ENCODE measurements around the gene PAX5.

PAX5 gene

GRCh38 chr9:36928210-36928609 is 105.9 kb downstream of the PAX5 start:
- TF ChIP-seq CREB1 (IDR thresholded peaks at IDR 0.05; ENCODE audit: low read depth) (no peak), FOXM1 (IDR thresholded peaks at IDR 0.05; ENCODE audit: borderline replicate concordance, low read depth) (no peak), TAF1 (IDR thresholded peaks at IDR 0.05; ENCODE audit: low read depth) (no peak), ZBTB7A (IDR thresholded peaks at IDR 0.05; ENCODE audit: low read depth) (no peak), CEBPB (IDR thresholded peaks at IDR 0.05) (no peak), TEAD4 (IDR thresholded peaks at IDR 0.05) (no peak), USF1 (IDR thresholded peaks at IDR 0.05) (no peak), TCF12 (IDR thresholded peaks at IDR 0.05; ENCODE audit: low read depth) (no peak), YY1 (IDR thresholded peaks at IDR 0.05; ENCODE audit: low read depth) (no peak), RAD21 (IDR thresholded peaks at IDR 0.05; ENCODE audit: low read depth) (no peak), EGR1 (IDR thresholded peaks at IDR 0.05) (no peak), EP300 (IDR thresholded peaks at IDR 0.05; ENCODE audit: borderline replicate concordance) (no peak), REST (IDR thresholded peaks at IDR 0.05; ENCODE audit: low read depth) (no peak), NFIC (IDR thresholded peaks at IDR 0.05) (no peak)
- TF ChIP-seq, protein P1, sequence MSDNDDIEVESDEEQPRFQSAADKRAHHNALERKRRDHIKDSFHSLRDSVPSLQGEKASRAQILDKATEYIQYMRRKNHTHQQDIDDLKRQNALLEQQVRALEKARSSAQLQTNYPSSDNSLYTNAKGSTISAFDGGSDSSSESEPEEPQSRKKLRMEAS (IDR thresholded peaks at IDR 0.05) = no peak

DNA sequence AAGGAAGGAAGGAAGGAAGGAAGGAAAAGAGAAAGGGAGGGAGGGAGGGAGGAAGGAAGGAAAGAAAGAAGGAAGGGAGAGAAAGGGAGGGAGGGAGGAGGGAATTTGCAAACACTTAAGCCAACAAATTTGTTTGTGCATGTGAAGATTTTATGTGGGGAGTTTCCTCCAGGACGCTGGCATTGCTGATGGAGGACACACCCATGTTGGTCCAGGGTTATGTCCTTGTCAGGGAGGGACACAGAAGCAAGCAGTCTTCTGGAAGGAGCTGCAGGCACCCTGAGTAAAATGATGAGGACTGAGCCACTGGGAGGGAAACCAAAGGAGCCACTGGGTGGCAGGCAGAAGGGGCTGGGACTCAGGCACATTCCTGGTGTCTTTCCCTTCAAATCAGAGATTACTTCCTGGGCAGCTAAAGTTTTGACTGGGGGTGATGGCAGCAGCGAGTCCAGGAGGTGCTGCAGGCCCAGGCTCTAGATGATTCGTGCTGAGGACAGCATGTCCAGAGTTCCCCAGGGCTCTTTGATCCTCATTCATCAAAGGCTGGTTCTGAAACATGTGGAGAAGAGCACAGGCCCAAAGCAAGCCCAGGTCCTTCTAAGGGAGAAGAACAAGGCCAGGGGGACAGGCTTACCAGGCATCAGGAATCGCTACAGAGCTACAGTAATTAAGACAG is 109.2 kb downstream of the PAX5 start:
- TF ChIP-seq TEAD4 (IDR thresholded peaks at IDR 0.05) (no peak), CEBPB (IDR thresholded peaks at IDR 0.05) (no peak), ZBTB7A (IDR thresholded peaks at IDR 0.05; ENCODE audit: low read depth) (no peak), YY1 (IDR thresholded peaks at IDR 0.05; ENCODE audit: low read depth) (no peak), REST (IDR thresholded peaks at IDR 0.05; ENCODE audit: low read depth) (no peak), FOXM1 (IDR thresholded peaks at IDR 0.05; ENCODE audit: borderline replicate concordance, low read depth) (no peak), NFIC (IDR thresholded peaks at IDR 0.05) (no peak), USF1 (IDR thresholded peaks at IDR 0.05) (no peak), CREB1 (IDR thresholded peaks at IDR 0.05; ENCODE audit: low read depth) (no peak), TCF12 (IDR thresholded peaks at IDR 0.05; ENCODE audit: low read depth) (no peak), RAD21 (IDR thresholded peaks at IDR 0.05; ENCODE audit: low read depth) (no peak), EGR1 (IDR thresholded peaks at IDR 0.05) (no peak), EP300 (IDR thresholded peaks at IDR 0.05; ENCODE audit: borderline replicate concordance) (no peak), TAF1 (IDR thresholded peaks at IDR 0.05; ENCODE audit: low read depth) (no peak)
- TF ChIP-seq, protein P1 (IDR thresholded peaks at IDR 0.05) = no peak

DNA sequence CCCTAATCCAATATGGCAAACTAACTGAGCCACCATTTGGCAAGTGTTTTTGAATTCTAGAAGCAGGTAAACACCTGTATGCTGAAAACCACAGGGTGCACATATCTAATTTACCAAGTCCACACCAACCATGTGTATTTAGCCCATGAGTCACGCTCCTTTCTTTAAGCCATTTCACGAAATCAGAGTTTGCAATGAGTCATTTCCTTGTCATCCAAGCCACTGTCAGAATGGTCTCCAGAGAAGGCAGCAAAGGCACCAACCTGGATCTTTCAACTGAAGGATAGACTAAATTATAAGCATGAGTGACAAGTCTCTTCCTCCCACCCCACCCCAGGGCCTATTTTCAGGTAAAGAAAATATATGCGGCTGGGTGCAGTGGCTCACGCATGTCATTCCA is 110.0 kb downstream of the PAX5 start:
- TF ChIP-seq NFIC (IDR thresholded peaks at IDR 0.05) (peak; percentile 37; the same call in 1 of the 2 replicates), TCF12 (IDR thresholded peaks at IDR 0.05; ENCODE audit: low read depth) (peak; percentile 39; the same call in 1 of the 2 replicates), REST (IDR thresholded peaks at IDR 0.05; ENCODE audit: low read depth) (no peak)
- TF ChIP-seq, protein P1 (IDR thresholded peaks at IDR 0.05) = peak; percentile 74

- TF ChIP-seq NFIC (IDR thresholded peaks at IDR 0.05) (no peak), TEAD4 (IDR thresholded peaks at IDR 0.05) (no peak), TCF12 (IDR thresholded peaks at IDR 0.05; ENCODE audit: low read depth) (no peak), CREB1 (IDR thresholded peaks at IDR 0.05; ENCODE audit: low read depth) (no peak), YY1 (IDR thresholded peaks at IDR 0.05; ENCODE audit: low read depth) (no peak), RAD21 (IDR thresholded peaks at IDR 0.05; ENCODE audit: low read depth) (no peak), EGR1 (IDR thresholded peaks at IDR 0.05) (no peak), CEBPB (IDR thresholded peaks at IDR 0.05) (no peak), USF1 (IDR thresholded peaks at IDR 0.05) (no peak), EP300 (IDR thresholded peaks at IDR 0.05; ENCODE audit: borderline replicate concordance) (no peak), TAF1 (IDR thresholded peaks at IDR 0.05; ENCODE audit: low read depth) (no peak), ZBTB7A (IDR thresholded peaks at IDR 0.05; ENCODE audit: low read depth) (no peak), REST (IDR thresholded peaks at IDR 0.05; ENCODE audit: low read depth) (no peak), FOXM1 (IDR thresholded peaks at IDR 0.05; ENCODE audit: borderline replicate concordance, low read depth) (no peak)
- TF ChIP-seq, protein P1 (IDR thresholded peaks at IDR 0.05) = no peak
These were observed 110.9 kb downstream of the PAX5 start for GRCh38 chr9:36923025-36923625.
